Loucy (cell line): Measurements from ENCODE around the gene RAB38.

ENCODE experiments used
- EZH2phosphoT487 ChIP-seq: fragments of 200-600 bp; IDR thresholded peaks from 2 replicates; pipeline ENCODE4 v1.6.1; 2018; ENCODE audit warnings: antibody characterized with exemption, mild to moderate bottlenecking, moderate library complexity, borderline replicate concordance
- TF ChIP-seq, protein P1 (sequence below): fragments of 200-600 bp; sonication (generic); conservative IDR thresholded peaks from 2 replicates; pipeline ENCODE4 v1.5.1; 2014; ENCODE audit warnings: mild to moderate bottlenecking, antibody characterized with exemption, low read length

DNA sequence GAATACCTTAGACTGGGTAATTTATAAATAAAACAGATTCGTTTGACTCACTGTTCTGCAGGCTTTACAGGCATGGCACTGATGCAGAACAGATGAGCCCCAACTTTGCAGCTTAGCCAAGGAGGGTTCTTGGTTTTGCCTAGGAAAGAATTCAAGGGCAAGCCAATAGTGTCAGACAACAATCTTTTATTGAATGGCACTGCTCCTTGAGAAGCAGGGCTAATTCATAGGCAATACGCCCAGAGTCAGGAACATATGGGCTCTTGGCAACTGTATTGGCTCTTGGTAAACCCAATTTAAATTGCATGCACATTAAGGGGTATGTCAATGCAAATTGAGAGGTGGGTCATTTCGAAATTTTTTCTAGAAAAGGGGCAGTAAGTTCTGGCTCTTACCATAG lies 87.9 kb downstream of the RAB38 start:
- TF ChIP-seq, protein P1, sequence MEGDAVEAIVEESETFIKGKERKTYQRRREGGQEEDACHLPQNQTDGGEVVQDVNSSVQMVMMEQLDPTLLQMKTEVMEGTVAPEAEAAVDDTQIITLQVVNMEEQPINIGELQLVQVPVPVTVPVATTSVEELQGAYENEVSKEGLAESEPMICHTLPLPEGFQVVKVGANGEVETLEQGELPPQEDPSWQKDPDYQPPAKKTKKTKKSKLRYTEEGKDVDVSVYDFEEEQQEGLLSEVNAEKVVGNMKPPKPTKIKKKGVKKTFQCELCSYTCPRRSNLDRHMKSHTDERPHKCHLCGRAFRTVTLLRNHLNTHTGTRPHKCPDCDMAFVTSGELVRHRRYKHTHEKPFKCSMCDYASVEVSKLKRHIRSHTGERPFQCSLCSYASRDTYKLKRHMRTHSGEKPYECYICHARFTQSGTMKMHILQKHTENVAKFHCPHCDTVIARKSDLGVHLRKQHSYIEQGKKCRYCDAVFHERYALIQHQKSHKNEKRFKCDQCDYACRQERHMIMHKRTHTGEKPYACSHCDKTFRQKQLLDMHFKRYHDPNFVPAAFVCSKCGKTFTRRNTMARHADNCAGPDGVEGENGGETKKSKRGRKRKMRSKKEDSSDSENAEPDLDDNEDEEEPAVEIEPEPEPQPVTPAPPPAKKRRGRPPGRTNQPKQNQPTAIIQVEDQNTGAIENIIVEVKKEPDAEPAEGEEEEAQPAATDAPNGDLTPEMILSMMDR, result no peak
- no peak for TF ChIP-seq EZH2phosphoT487
